Kidney epithelial cell (primary cell): ENCODE results near the gene GAB3. TPM values are rescaled to one million over a fixed set of nuclear protein-coding genes. Genes with fewer than 3 reads are reported as not detected.

Source experiments
- DNase-seq: peaks from one replicate; pipeline ENCODE4 v3.0.0-alpha.2; 2010; ENCODE audit warnings: low read depth
- H3K27me3 ChIP-seq: 2 replicates; pipeline ENCODE4 v1.6.0; 2011; ENCODE audit warnings: low read length; ENCODE audit not compliant: control insufficient read depth, insufficient read depth
- H3K36me3 ChIP-seq: 2 replicates; pipeline ENCODE4 v1.5.1; 2011; ENCODE audit warnings: low read length; ENCODE audit not compliant: control insufficient read depth, insufficient read depth
- H3K4me3 ChIP-seq: 2 replicates; pipeline ENCODE4 v1.5.1; 2011; ENCODE audit warnings: low read depth, mild to moderate bottlenecking, control low read depth, low read length
- total RNA-seq: library from RNA; depleted of rRNA; stranded (reverse); fragments of >200 nt; gene quantifications from 2 replicates; pipeline ENCODE4 v1.2.3, GENCODE V29; 2015
- TF ChIP-seq, protein P1 (sequence below): IDR thresholded peaks from 2 replicates; pipeline ENCODE4 v1.5.1; 2011; ENCODE audit warnings: mild to moderate bottlenecking, moderate library complexity, low read length, control low read depth, inconsistent platforms; ENCODE audit not compliant: insufficient read depth, poor library complexity, severe bottlenecking

Gene GAB3
- total RNA-seq, 1 donor from 2014 or later = 0.42 TPM

DNA sequence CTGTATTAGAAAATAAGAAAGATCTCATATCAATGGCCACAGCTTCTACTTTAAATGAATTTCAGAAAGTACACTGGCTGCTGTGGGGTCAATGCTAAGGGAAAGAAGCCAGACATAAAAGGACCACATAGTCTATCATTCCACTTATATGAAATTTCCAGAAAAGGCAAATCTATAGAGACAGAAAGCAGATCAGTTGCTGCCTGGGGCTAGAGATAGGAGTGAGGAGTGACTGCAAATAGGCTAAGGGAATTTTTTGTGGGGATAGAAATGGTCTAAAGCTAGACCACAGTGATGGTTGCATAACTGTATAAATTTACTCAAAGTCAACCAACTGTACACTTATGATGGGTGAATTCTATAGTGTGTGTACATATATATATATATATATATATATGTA lies 8.3 kb downstream of the GAB3 start:
- TF ChIP-seq, protein P1, sequence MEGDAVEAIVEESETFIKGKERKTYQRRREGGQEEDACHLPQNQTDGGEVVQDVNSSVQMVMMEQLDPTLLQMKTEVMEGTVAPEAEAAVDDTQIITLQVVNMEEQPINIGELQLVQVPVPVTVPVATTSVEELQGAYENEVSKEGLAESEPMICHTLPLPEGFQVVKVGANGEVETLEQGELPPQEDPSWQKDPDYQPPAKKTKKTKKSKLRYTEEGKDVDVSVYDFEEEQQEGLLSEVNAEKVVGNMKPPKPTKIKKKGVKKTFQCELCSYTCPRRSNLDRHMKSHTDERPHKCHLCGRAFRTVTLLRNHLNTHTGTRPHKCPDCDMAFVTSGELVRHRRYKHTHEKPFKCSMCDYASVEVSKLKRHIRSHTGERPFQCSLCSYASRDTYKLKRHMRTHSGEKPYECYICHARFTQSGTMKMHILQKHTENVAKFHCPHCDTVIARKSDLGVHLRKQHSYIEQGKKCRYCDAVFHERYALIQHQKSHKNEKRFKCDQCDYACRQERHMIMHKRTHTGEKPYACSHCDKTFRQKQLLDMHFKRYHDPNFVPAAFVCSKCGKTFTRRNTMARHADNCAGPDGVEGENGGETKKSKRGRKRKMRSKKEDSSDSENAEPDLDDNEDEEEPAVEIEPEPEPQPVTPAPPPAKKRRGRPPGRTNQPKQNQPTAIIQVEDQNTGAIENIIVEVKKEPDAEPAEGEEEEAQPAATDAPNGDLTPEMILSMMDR = no peak
- no peaks in the 10 kb centered on the region for H3K27me3 ChIP-seq
- H3K36me3 ChIP-seq = no peaks in the 10 kb centered on the region
- DNase-seq = no peak
- no peak overlapping the region for H3K4me3 ChIP-seq

DNA sequence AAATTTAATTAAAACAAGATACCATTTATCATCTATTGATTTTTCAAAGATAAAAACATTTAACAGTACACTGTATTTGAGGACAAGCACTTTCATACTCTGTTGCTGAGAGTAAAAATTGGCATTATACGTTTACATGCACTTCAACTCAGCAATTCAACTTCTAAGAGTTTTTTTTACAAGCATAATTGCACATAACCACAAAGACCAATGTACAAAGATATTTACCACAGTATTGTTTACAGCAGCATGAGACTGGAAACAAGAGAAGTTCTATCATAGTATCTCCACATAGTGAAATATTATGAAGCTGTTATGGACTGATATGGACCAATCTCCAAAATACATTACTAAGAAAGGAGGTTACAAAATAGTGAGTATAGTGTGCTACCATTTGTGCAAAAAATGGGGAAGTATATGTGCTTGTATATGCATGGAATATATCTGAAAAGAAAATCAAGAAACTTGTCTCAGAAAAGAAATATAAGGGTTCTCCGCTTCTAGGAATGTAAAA lies 10.9 kb downstream of the GAB3 start:
- DNase-seq = no peak
- Histone ChIP-seq H3K4me3 (no peak overlapping the region), H3K27me3 (no peaks in the 10 kb centered on the region), H3K36me3 (no peaks in the 10 kb centered on the region)
- TF ChIP-seq, protein P1 = no peak

DNA sequence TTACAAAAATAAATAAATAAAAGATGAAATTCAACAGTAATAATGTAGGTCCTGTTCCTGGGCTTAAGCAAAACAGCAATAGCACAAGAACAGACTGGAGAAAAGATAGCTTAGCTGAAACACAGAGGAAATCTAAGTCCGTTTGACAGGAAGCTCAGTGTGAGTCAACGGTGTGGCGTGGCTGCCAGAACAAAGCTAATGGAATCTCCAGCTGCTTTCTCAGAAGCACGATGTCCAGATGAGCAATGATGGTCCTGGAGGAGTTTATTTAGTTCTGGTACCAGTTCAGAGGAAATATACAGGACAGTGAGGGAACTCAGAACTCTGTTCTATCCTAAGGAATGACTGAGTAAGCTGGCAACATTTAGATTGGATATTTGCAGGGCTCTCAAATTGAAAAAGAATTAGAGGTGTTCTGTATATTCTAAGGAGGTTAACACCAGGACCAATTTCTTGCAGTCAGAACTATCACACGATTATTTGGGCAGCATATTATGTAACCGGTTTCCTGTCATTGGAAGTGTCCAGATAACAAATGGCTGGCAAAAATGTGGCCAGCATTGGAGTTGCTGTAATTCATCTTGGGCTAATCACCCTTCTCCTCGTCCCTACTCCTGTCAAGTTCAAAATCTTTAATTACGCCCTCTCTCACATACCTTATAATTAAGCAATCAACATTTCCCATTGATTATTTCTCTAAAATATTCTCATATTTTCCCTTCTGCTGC lies 12.7 kb downstream of the GAB3 start:
- Histone ChIP-seq H3K27me3 (no peaks in the 10 kb centered on the region), H3K4me3 (no peak overlapping the region), H3K36me3 (no peaks in the 10 kb centered on the region)
- TF ChIP-seq, protein P1 = no peak
- no peak for DNase-seq

DNA sequence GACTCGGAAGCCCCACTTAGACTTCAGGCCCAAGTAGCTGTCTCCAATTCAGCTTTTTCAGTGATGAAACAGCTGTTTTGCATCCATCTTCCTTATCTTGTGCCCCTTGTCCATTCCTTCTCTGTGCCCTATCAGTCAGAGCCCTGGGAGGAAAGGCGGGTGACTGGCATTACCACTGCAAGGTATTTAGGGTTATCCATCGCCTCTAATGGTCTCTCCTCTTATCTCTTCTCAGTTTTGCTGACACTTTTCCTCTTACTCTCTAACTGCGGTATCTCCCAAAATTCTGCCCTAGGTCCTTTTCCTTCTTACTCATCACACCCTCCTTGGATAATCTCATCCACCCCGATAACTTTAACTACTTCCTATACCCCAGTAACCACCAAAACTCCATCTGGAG lies 13.7 kb downstream of the GAB3 start:
- Histone ChIP-seq H3K4me3 (no peak overlapping the region), H3K27me3 (no peaks in the 10 kb centered on the region), H3K36me3 (no peaks in the 10 kb centered on the region)
- DNase-seq = no peak
- TF ChIP-seq, protein P1 = no peak

DNA sequence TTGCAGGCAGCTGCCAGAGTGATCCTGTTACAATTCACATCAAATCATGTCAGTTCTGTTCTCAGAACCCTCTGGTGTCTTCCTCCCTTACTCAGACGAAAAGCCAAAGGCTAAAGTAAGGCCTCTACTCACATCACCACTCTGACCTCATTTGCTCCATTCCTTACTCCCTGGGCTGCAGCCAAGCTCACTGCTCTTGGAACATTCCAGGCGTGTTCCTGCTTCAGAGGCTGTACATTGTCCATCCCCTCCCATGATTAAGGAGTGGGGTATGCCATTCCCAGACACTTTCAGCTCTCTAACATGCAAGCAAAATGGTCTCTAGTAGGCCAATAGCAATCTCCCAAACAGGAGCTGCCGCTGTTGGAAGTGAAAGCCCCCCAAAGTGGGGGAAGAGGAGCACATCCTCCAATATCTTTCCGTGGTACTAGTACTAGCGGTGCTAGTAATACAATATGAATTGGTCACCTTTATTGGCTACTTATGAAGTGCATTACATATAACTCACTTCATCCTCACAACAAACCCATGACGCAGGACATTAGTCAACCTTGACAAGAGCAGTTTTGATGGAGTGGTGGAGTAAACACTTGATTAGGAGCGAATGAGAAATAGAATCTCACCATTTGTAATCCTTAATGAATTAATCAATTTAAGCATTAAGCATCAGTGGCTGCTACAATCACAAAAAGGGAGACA lies 15.0 kb downstream of the GAB3 start:
- Histone ChIP-seq H3K36me3 (no peaks in the 10 kb centered on the region), H3K4me3 (no peak overlapping the region), H3K27me3 (no peaks in the 10 kb centered on the region)
- TF ChIP-seq, protein P1 = no peak
- no peak for DNase-seq
